H1 (cell line): ENCODE measurements around the gene RB1. TPM values are rescaled to one million over a fixed set of nuclear protein-coding genes. Genes with fewer than 3 reads are reported as not detected.

ENCODE experiments used
- CTCF ChIA-PET: fragments of 300-600 bp; sonication (Branson Sonifier 250); formaldehyde crosslinking; loops from one replicate; lab custom pipeline; 2021; ENCODE audit not compliant: partially characterized antibody; lab: Charles Lee
- POLR2A ChIA-PET: fragments of 300-600 bp; sonication (Branson Sonifier 250); formaldehyde crosslinking; loops from one replicate; lab custom pipeline; 2021; ENCODE audit warnings: inconsistent platforms; ENCODE audit not compliant: partially characterized antibody; lab: Charles Lee
- DNase-seq, 2 experiments: peaks; one replicate each; pipeline versions ENCODE4 v3.0.0 to v3.0.0-alpha.2; 2010 to 2022; ENCODE audit warnings: low spot score in 2 of 2, low read depth in 1 of 2, mixed read lengths in 1 of 2
- FAIRE-seq: peaks from 2 replicates; lab custom pipeline; 2011; peaks lifted over from hg19 to GRCh38; lab: Jason Lieb, UNC
- H2AFZ ChIP-seq: 2 replicates; pipeline ENCODE4 v1.8.1; 2012; ENCODE audit warnings: low read length, inconsistent platforms
- H2AK5ac ChIP-seq: 2 replicates; pipeline ENCODE4 v1.6.1; 2013; ENCODE audit warnings: low read depth, low read length
- H2BK120ac ChIP-seq: replicated peaks from 2 replicates; pipeline ENCODE3; 2013; ENCODE audit warnings: low read depth, low read length, inconsistent platforms
- H2BK12ac ChIP-seq: 2 replicates; pipeline ENCODE4 v1.6.1; 2013; ENCODE audit warnings: low read depth, low read length
- H2BK15ac ChIP-seq: 2 replicates; pipeline ENCODE4 v1.6.1; 2013; ENCODE audit warnings: low read length
- H2BK20ac ChIP-seq: 2 replicates; pipeline ENCODE4 v1.6.1; 2013; ENCODE audit warnings: low read length
- H2BK5ac ChIP-seq: 2 replicates; pipeline ENCODE4 v1.6.1; 2013; ENCODE audit warnings: low read depth, low read length
- H3K14ac ChIP-seq: 2 replicates; pipeline ENCODE4 v1.6.1; 2013; ENCODE audit warnings: inconsistent platforms; ENCODE audit not compliant: insufficient read length
- H3K18ac ChIP-seq: 2 replicates; pipeline ENCODE4 v1.6.1; 2013; ENCODE audit warnings: low read length; ENCODE audit errors: extremely low read depth
- H3K23ac ChIP-seq: 2 replicates; pipeline ENCODE4 v1.6.1; 2013; ENCODE audit warnings: inconsistent platforms; ENCODE audit not compliant: insufficient read length
- H3K23me2 ChIP-seq: 2 replicates; pipeline ENCODE4 v1.6.1; 2013; ENCODE audit warnings: low read depth, low read length
- H3K27ac ChIP-seq: 2 replicates; pipeline ENCODE4 v1.6.1; 2011; ENCODE audit warnings: low read depth, low read length, inconsistent platforms
- H3K27me3 ChIP-seq, 4 experiments: replicated peaks in 1 of 4; 1 replicate in 1 of 4; 2 replicates in 3 of 4; pipeline versions ENCODE4 v1.6.1 to v1.8.1; 2011 to 2013; ENCODE audit warnings: low read length in 3 of 4, mild to moderate bottlenecking in 3 of 4, inconsistent platforms in 2 of 4, mixed read lengths in 2 of 4, moderate library complexity in 1 of 4; ENCODE audit not compliant: control insufficient read depth in 3 of 4, insufficient read depth in 3 of 4; ENCODE audit errors: extremely low read depth in 1 of 4
- H3K36me3 ChIP-seq, 4 experiments: 2 replicates each; pipeline versions ENCODE4 v1.6.1 to v1.8.1; 2011 to 2013; ENCODE audit warnings: mild to moderate bottlenecking in 4 of 4, low read length in 3 of 4, moderate library complexity in 2 of 4, control low read depth in 1 of 4, inconsistent platforms in 1 of 4; ENCODE audit not compliant: insufficient read depth in 4 of 4, control insufficient read depth in 2 of 4
- H3K4ac ChIP-seq: replicated peaks from 2 replicates; pipeline ENCODE3; 2013; ENCODE audit warnings: low read length, low read depth, mixed read lengths, inconsistent platforms; ENCODE audit not compliant: insufficient read length
- H3K4me1 ChIP-seq, 4 experiments: replicated peaks in 1 of 4; 1 replicate in 1 of 4; 2 replicates in 3 of 4; pipeline versions ENCODE4 v1.6.1 to v1.8.1; 2011 to 2013; ENCODE audit warnings: low read length in 3 of 4, inconsistent platforms in 2 of 4, mixed read lengths in 1 of 4; ENCODE audit not compliant: insufficient read depth in 4 of 4, control insufficient read depth in 3 of 4
- H3K4me2 ChIP-seq, 2 experiments: 2 replicates each; pipeline versions ENCODE4 v1.6.1 to v1.8.1; 2011 to 2013; ENCODE audit warnings: low read depth in 2 of 2, low read length in 2 of 2, control low read depth in 1 of 2, inconsistent platforms in 1 of 2, mild to moderate bottlenecking in 1 of 2; ENCODE audit not compliant: insufficient read depth in 1 of 2
- H3K4me3 ChIP-seq, 4 experiments: fragments of 200-600, 300-600 bp in 1 of 4; sonication (generic), shearing (Covaris generic), sonication (Bioruptor Twin) in 1 of 4; 2 replicates each; pipeline versions ENCODE4 v1.5.1 to v1.8.1; 2011 to 2016; ENCODE audit warnings: low read length in 4 of 4, low read depth in 3 of 4, control low read depth in 2 of 4, inconsistent platforms in 2 of 4, mild to moderate bottlenecking in 2 of 4, mixed read lengths in 1 of 4, moderate library complexity in 1 of 4; ENCODE audit not compliant: insufficient read depth in 2 of 4; ENCODE audit errors: extremely low read depth in 1 of 4
- H3K56ac ChIP-seq: replicated peaks from 2 replicates; pipeline ENCODE3; 2013; ENCODE audit warnings: low read depth, mild to moderate bottlenecking, mixed read lengths, low read length, inconsistent platforms; ENCODE audit not compliant: insufficient read length
- H3K79me1 ChIP-seq: 2 replicates; pipeline ENCODE4 v1.6.1; 2013; ENCODE audit warnings: low read depth, low read length, control low read depth
- H3K79me2 ChIP-seq, 2 experiments: 2 replicates each; pipeline versions ENCODE4 v1.6.1 to v1.8.1; 2012 to 2013; ENCODE audit warnings: low read length in 2 of 2, mild to moderate bottlenecking in 2 of 2, inconsistent platforms in 1 of 2; ENCODE audit not compliant: insufficient read depth in 2 of 2, control insufficient read depth in 1 of 2
- H3K9ac ChIP-seq, 4 experiments: replicated peaks in 1 of 4; 1 replicate in 1 of 4; 2 replicates in 3 of 4; pipeline versions ENCODE4 v1.6.1 to v1.8.1; 2011 to 2013; ENCODE audit warnings: low read depth in 3 of 4, low read length in 3 of 4, control low read depth in 2 of 4, mild to moderate bottlenecking in 2 of 4, moderate library complexity in 2 of 4, inconsistent platforms in 1 of 4; ENCODE audit errors: extremely low read depth in 1 of 4
- H3K9me3 ChIP-seq, 2 experiments: 2 replicates each; pipeline versions ENCODE4 v1.6.1 to v1.8.1; 2012 to 2013; ENCODE audit warnings: mild to moderate bottlenecking in 2 of 2, moderate library complexity in 2 of 2, control low read depth in 1 of 2, inconsistent platforms in 1 of 2, low read depth in 1 of 2, low read length in 1 of 2, mixed read lengths in 1 of 2; ENCODE audit not compliant: insufficient read depth in 2 of 2
- H4K20me1 ChIP-seq, 2 experiments: replicated peaks in 1 of 2; 2 replicates each; pipeline versions ENCODE3 to v1.8.1; 2011 to 2013; ENCODE audit warnings: inconsistent platforms in 2 of 2, low read length in 2 of 2, mild to moderate bottlenecking in 1 of 2; ENCODE audit not compliant: insufficient read depth in 2 of 2, control insufficient read depth in 1 of 2
- H4K5ac ChIP-seq: 2 replicates; pipeline ENCODE4 v1.6.1; 2013; ENCODE audit warnings: low read length, low read depth, mixed read lengths, inconsistent platforms; ENCODE audit not compliant: insufficient read length
- H4K8ac ChIP-seq: 2 replicates; pipeline ENCODE4 v1.8.0; 2013; ENCODE audit warnings: mild to moderate bottlenecking, moderate library complexity, low read length, inconsistent platforms; ENCODE audit not compliant: insufficient read depth; ENCODE audit errors: extremely low read depth
- H4K91ac ChIP-seq: replicated peaks from 2 replicates; pipeline ENCODE3; 2013; ENCODE audit warnings: low read length, mixed read lengths, inconsistent platforms; ENCODE audit not compliant: insufficient read length
- BRCA1 ChIP-seq: IDR thresholded peaks from 2 replicates; pipeline ENCODE4 v1.6.1; 2012; ENCODE audit warnings: low read depth, low read length, improper control_type of control experiment
- GABPA ChIP-seq: IDR thresholded peaks from 2 replicates; pipeline ENCODE4 v1.6.1; 2011; ENCODE audit warnings: mild to moderate bottlenecking, low read length, moderate library complexity, borderline replicate concordance; ENCODE audit not compliant: insufficient read depth
- NANOG ChIP-seq: IDR thresholded peaks from 2 replicates; pipeline ENCODE4 v1.6.1; 2011; ENCODE audit warnings: low read length, low read depth, mild to moderate bottlenecking, inconsistent platforms; ENCODE audit not compliant: insufficient read depth, poor library complexity, severe bottlenecking
- RBBP5 ChIP-seq: IDR thresholded peaks from 2 replicates; pipeline ENCODE4 v1.7.1; 2012; ENCODE audit warnings: low read depth, mild to moderate bottlenecking, inconsistent platforms, low read length, moderate library complexity, borderline replicate concordance
- TAF1 ChIP-seq: IDR thresholded peaks from 2 replicates; pipeline ENCODE4 v1.6.1; 2011; ENCODE audit warnings: mild to moderate bottlenecking, low read depth, low read length
- TAF7 ChIP-seq: optimal IDR thresholded peaks from 2 replicates; pipeline ENCODE3; 2011; ENCODE audit warnings: low read depth, mild to moderate bottlenecking, inconsistent platforms, low read length, moderate library complexity, borderline replicate concordance
- TCF12 ChIP-seq: IDR thresholded peaks from 2 replicates; pipeline ENCODE4 v1.6.1; 2011; ENCODE audit warnings: low read depth, mild to moderate bottlenecking, low read length
- ZNF274 ChIP-seq: IDR thresholded peaks from 2 replicates; pipeline ENCODE4 v1.7.0; 2012; ENCODE audit warnings: low read length, borderline replicate concordance; ENCODE audit errors: extremely low read depth
- WGBS, 2 experiments: shearing (Covaris generic) in 1 of 2; methylation state at CpG; one replicate each; pipeline versions ENCODE4 v1.1.6 to v1.1.7; 2013 to 2015; ENCODE audit warnings: low lambda C conversion rate in 2 of 2, mixed read lengths in 2 of 2, inconsistent platforms in 1 of 2, low coverage in 1 of 2, missing lambda C conversion rate in 1 of 2; ENCODE audit not compliant: insufficient replicate concordance in 2 of 2, insufficient coverage in 1 of 2, insufficient read length in 1 of 2; ENCODE audit errors: extremely low coverage in 1 of 2, missing lambda C conversion rate in 1 of 2; 5-methylcytosine and 5-hydroxymethylcytosine counted together
- polyA plus RNA-seq, 7 experiments: library from polyadenylated mRNA; depleted of rRNA in 3 of 7; stranded (reverse) in 5 of 7; unstranded in 2 of 7; fragments of >200 nt in 5 of 7; fragments of 200-250 nt in 2 of 7; gene quantifications; 1 replicate in 5 of 7; 2 replicates in 1 of 7; 4 replicates in 1 of 7; pipeline versions ENCODE4 v1.2.1 to v1.2.3, GENCODE V29; 2011 to 2013; ENCODE audit warnings: missing spikeins in 2 of 7, mixed read lengths in 2 of 7
- total RNA-seq: library from RNA; stranded (reverse); fragmentation: NEBNext Ultra II Directional; extraction: Animal tissue kit (Norgen Biotek cat#: 25700); gene quantifications from 2 replicates; pipeline ENCODE4 v1.2.1, GENCODE V29; 2021
- TF ChIP-seq, protein P1 (sequence below): IDR thresholded peaks from 2 replicates; pipeline ENCODE4 v1.6.1; 2011; ENCODE audit warnings: low read length, improper control_type of control experiment
- TF ChIP-seq, protein P2 (sequence below): IDR thresholded peaks from 2 replicates; pipeline ENCODE4 v1.6.1; 2012; ENCODE audit warnings: low read length, inconsistent platforms

RB1 gene
- total and polyA plus RNA-seq, 2 of the 8 experiments (the other 6 are each of a cell fraction or from before 2014, with no cell fraction given) = 4.1 to 17.5 TPM

DNA sequence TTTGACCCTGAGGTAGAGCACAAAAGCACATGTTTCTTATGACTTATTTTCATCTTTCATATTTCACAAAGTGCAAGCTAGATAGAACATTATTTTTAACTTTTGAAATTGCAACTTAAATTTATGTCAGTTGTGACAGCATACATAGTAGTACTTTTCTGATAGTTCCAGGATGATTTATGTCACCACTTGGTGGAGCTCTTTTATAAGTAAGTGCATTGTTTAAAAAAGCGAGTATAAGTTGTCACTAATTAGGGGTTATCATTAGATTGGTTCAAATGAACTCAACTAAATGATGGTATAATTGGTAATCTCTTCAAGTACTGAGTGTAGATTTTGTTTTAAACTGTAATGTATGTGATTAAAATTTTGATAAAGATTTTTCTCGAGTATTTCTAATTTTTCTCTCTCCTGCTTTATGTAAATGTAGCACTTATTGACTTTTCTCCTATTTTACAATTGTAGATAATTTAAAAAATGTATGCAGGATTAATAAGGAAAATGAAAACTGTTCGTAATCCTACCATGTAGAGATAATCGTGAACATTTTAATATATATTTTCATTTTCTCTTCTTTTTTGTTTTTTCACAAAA, 31.1 kb downstream of the RB1 start:
- Histone ChIP-seq H2BK15ac (no peak overlapping the region), H3K56ac (no peak overlapping the region), H3K14ac (no peak overlapping the region), H4K91ac (no peak overlapping the region), H3K18ac (no peak overlapping the region), H3K9ac (no peak overlapping the region), H3K4ac (no peak overlapping the region), H3K27me3 (no peaks in the 10 kb centered on the region), H3K79me2 (no peaks in the 10 kb centered on the region), H2AK5ac (no peak overlapping the region), H3K4me1 (no peaks in the 10 kb centered on the region), H2BK120ac (no peak overlapping the region), H3K27ac (no peak overlapping the region), H4K20me1 (peaks cover 0 to 1% of the 10 kb centered on the region in 2 experiments), H4K5ac (no peak overlapping the region), H3K4me2 (no peak overlapping the region), H3K23ac (no peak overlapping the region), H4K8ac (no peak overlapping the region), H3K79me1 (no peaks in the 10 kb centered on the region), H2AFZ (no peak overlapping the region), H2BK5ac (no peak overlapping the region), H3K4me3 (no peak overlapping the region), H3K36me3 (no peaks in the 10 kb centered on the region), H2BK20ac (no peak overlapping the region), H3K9me3 (peaks cover 4 to 9% of the 10 kb centered on the region in 2 experiments; a peak in 3 of 4 replicates), H2BK12ac (no peak overlapping the region), H3K23me2 (no peaks in the 10 kb centered on the region)
- ChIA-PET CTCF (interaction anchor here (0.7 to 5.9 kb wide), 20 partner anchors 10 to 434 kb away, joined by 3 to 105 read pairs (median 4); no protein-coding TSS in a partner anchor), POLR2A (interaction anchor here (0.9 kb wide), 1 partner anchor 240 kb away, joined by 3 read pairs; the partner anchor contains the start of gene MED4)
- no peak for DNase-seq
- FAIRE-seq = no peak
- 74% methylated on average over 4 of the region's 4 CpGs; no CpG with 5 or more reads in 1 of the 2 experiments for WGBS, 2 experiments
- TF ChIP-seq ZNF274 (no peak), TAF7 (no peak), RBBP5 (no peak), NANOG (no peak), GABPA (no peak), BRCA1 (no peak), TCF12 (no peak), TAF1 (no peak)
- TF ChIP-seq, protein P1, sequence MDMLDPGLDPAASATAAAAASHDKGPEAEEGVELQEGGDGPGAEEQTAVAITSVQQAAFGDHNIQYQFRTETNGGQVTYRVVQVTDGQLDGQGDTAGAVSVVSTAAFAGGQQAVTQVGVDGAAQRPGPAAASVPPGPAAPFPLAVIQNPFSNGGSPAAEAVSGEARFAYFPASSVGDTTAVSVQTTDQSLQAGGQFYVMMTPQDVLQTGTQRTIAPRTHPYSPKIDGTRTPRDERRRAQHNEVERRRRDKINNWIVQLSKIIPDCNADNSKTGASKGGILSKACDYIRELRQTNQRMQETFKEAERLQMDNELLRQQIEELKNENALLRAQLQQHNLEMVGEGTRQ = no peak
- TF ChIP-seq, protein P2, sequence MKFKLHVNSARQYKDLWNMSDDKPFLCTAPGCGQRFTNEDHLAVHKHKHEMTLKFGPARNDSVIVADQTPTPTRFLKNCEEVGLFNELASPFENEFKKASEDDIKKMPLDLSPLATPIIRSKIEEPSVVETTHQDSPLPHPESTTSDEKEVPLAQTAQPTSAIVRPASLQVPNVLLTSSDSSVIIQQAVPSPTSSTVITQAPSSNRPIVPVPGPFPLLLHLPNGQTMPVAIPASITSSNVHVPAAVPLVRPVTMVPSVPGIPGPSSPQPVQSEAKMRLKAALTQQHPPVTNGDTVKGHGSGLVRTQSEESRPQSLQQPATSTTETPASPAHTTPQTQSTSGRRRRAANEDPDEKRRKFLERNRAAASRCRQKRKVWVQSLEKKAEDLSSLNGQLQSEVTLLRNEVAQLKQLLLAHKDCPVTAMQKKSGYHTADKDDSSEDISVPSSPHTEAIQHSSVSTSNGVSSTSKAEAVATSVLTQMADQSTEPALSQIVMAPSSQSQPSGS = no peak
